GM12878 (cell line): ENCODE results near the gene LRIT3. TPM values are rescaled to one million over a fixed set of nuclear protein-coding genes. Genes with fewer than 3 reads are reported as not detected.

ENCODE experiments used
- ATAC-seq: fragments of 200-7000 bp; cut with Tn5 transposase; 3 replicates; pipeline ENCODE4 v1.9.1; 2020; ENCODE audit warnings: mild to moderate bottlenecking, moderate library complexity
- BruUV-seq: library from RNA; stranded (reverse); fragments of 400-500 nt; replicated peaks from 2 replicates; lab custom pipeline; 2021; lab: Mats Ljungman, UMichigan
- CTCF ChIA-PET: fragments of 300-600 bp; sonication (Branson Sonifier 250); formaldehyde crosslinking; extraction: SDS; loops from one replicate; lab custom pipeline; 2021; ENCODE audit warnings: inconsistent platforms; lab: Yijun Ruan, JAX
- POLR2A ChIA-PET: fragments of 350-600 bp; formaldehyde crosslinking; extraction: SDS; loops from one replicate; lab custom pipeline; 2021; ENCODE audit warnings: inconsistent platforms; lab: Charles Lee
- RAD21 ChIA-PET: fragments of 300-600 bp; sonication (Branson Sonifier 250); formaldehyde crosslinking; loops from one replicate; lab custom pipeline; 2023; ENCODE audit warnings: antibody characterized with exemption; ENCODE audit not compliant: unreplicated experiment; lab: Charles Lee
- SMC1A ChIA-PET: fragments of 300-600 bp; sonication (Branson Sonifier 250); formaldehyde crosslinking; loops from one replicate; lab custom pipeline; 2023; ENCODE audit not compliant: unreplicated experiment, uncharacterized antibody; lab: Charles Lee
- DNase-seq: peaks from one replicate; pipeline ENCODE4 v3.0.0-alpha.2; 2011; ENCODE audit warnings: low read depth, low spot score
- FAIRE-seq: peaks from 3 replicates; lab custom pipeline; 2011; peaks lifted over from hg19 to GRCh38; lab: Jason Lieb, UNC
- H2AFZ ChIP-seq: 2 replicates; pipeline ENCODE4 v1.6.0; 2011; ENCODE audit warnings: low read depth, low read length, control low read depth; ENCODE audit not compliant: control insufficient read depth
- H3K27ac ChIP-seq: 2 replicates; pipeline ENCODE4 v1.5.1; 2011; ENCODE audit warnings: control low read depth; ENCODE audit not compliant: control insufficient read depth, insufficient read depth
- H3K27me3 ChIP-seq, 2 experiments: replicated peaks in 1 of 2; 2 replicates each; pipeline versions ENCODE4 v1.6.0 to v1.6.1; 2011; ENCODE audit warnings: low read length in 1 of 2; ENCODE audit not compliant: control insufficient read depth in 2 of 2, insufficient read depth in 2 of 2
- H3K36me3 ChIP-seq, 2 experiments: 2 replicates each; pipeline ENCODE4 v1.5.1; 2011; ENCODE audit warnings: low read length in 1 of 2; ENCODE audit not compliant: control insufficient read depth in 2 of 2, insufficient read depth in 2 of 2
- H3K4me1 ChIP-seq: 2 replicates; pipeline ENCODE4 v1.6.1; 2011; ENCODE audit warnings: mild to moderate bottlenecking, low read length, moderate library complexity, mixed read lengths; ENCODE audit not compliant: control insufficient read depth, insufficient read depth
- H3K4me2 ChIP-seq: 2 replicates; pipeline ENCODE4 v1.6.0; 2011; ENCODE audit warnings: control low read depth; ENCODE audit not compliant: control insufficient read depth, insufficient read depth
- H3K4me3 ChIP-seq: fragments of 200-600 bp; sonication (generic); 2 replicates; pipeline ENCODE4 v1.5.1; 2016
- H3K79me2 ChIP-seq: 2 replicates; pipeline ENCODE4 v1.6.0; 2011; ENCODE audit warnings: low read length; ENCODE audit not compliant: control insufficient read depth, insufficient read depth
- H3K9ac ChIP-seq: 2 replicates; pipeline ENCODE4 v1.8.0; 2011; ENCODE audit warnings: low read length, control low read depth, mixed read lengths; ENCODE audit not compliant: control insufficient read depth, insufficient read depth
- H3K9me3 ChIP-seq: replicated peaks from 3 replicates; pipeline ENCODE4 v1.5.1; 2011; ENCODE audit warnings: mild to moderate bottlenecking, low read length; ENCODE audit not compliant: control insufficient read depth, insufficient read depth
- H4K20me1 ChIP-seq: 2 replicates; pipeline ENCODE4 v1.6.0; 2011; ENCODE audit not compliant: control insufficient read depth, insufficient read depth
- BACH1 ChIP-seq: fragments of 450-650 bp; IDR thresholded peaks from 2 replicates; pipeline ENCODE4 v1.6.1; 2017; ENCODE audit warnings: mild to moderate bottlenecking, borderline replicate concordance
- HDGF ChIP-seq: fragments of 450-650 bp; IDR thresholded peaks from 2 replicates; pipeline ENCODE4 v1.6.1; 2016; ENCODE audit warnings: antibody characterized with exemption
- IKZF2 ChIP-seq, 2 experiments: fragments of 450-650 bp; IDR thresholded peaks; 2 replicates each; pipeline ENCODE4 v1.6.1; 2017; ENCODE audit warnings: mild to moderate bottlenecking in 2 of 2, moderate library complexity in 2 of 2
- IRF4 ChIP-seq: IDR thresholded peaks from 2 replicates; pipeline ENCODE4 v1.6.1; 2011; ENCODE audit warnings: low read depth, low read length
- JUNB ChIP-seq: IDR thresholded peaks from 2 replicates; pipeline ENCODE4 v1.6.1; 2016; ENCODE audit warnings: antibody characterized with exemption, mild to moderate bottlenecking
- LARP7 ChIP-seq: fragments of 450-650 bp; IDR thresholded peaks from 2 replicates; pipeline ENCODE4 v1.6.1; 2017; ENCODE audit warnings: mild to moderate bottlenecking
- MTA2 ChIP-seq: fragments of 450-650 bp; IDR thresholded peaks from 2 replicates; pipeline ENCODE4 v1.6.1; 2016; ENCODE audit warnings: low read depth, mild to moderate bottlenecking, moderate library complexity
- NR2F1 ChIP-seq: fragments of 450-650 bp; conservative IDR thresholded peaks from 2 replicates; pipeline ENCODE4 v1.6.1; 2017; ENCODE audit warnings: mild to moderate bottlenecking
- TAF1 ChIP-seq: IDR thresholded peaks from 2 replicates; pipeline ENCODE4 v1.6.1; 2011; ENCODE audit warnings: mild to moderate bottlenecking, low read depth, low read length, borderline replicate concordance
- ZBED1 ChIP-seq: IDR thresholded peaks from 2 replicates; pipeline ENCODE4 v1.6.1; 2016; ENCODE audit warnings: borderline replicate concordance
- ZNF384 ChIP-seq: IDR thresholded peaks from 2 replicates; pipeline ENCODE4 v1.6.1; 2012; ENCODE audit warnings: low read depth, mild to moderate bottlenecking, low read length, improper control_type of control experiment, borderline replicate concordance
- ZNF592 ChIP-seq: fragments of 450-650 bp; IDR thresholded peaks from 2 replicates; pipeline ENCODE4 v1.6.1; 2017; ENCODE audit warnings: mild to moderate bottlenecking, moderate library complexity
- WGBS: methylation state at CpG from one replicate; pipeline ENCODE4 v1.1.6; 2016; ENCODE audit warnings: low lambda C conversion rate; ENCODE audit not compliant: insufficient replicate concordance, insufficient coverage; ENCODE audit errors: missing lambda C conversion rate; 5-methylcytosine and 5-hydroxymethylcytosine counted together
- in situ Hi-C: fragments of 300-500 bp; cut with MboI; formaldehyde crosslinking; loops from 9 replicates; pipeline ENCODE4 v1.14.3; 2018; ENCODE audit warnings: mixed read lengths
- intact Hi-C: fragments of 100-400 bp; cut with micrococcal nuclease; formaldehyde crosslinking; loops from one replicate; pipeline ENCODE4 v1.14.2; 2022; ENCODE audit not compliant: unreplicated experiment
- polyA plus RNA-seq, 11 experiments: library from polyadenylated mRNA; depleted of rRNA in 4 of 11; unstranded in 6 of 11; stranded (reverse) in 5 of 11; fragments of >200 nt; fragmentation: Nextera tagmentation in 4 of 11; fragmentation: Illumina TruSeq in 1 of 11; extraction: Ambion mirVana in 4 of 11; extraction: Trizol in 1 of 11; gene quantifications; 1 replicate in 1 of 11; 2 replicates in 10 of 11; pipeline versions ENCODE4 v1.2.1 to v1.2.3, GENCODE V29; 2011 to 2016; ENCODE audit warnings: inconsistent platforms in 2 of 11, missing spikeins in 2 of 11, low read depth in 1 of 11
- total RNA-seq, 4 experiments: library from RNA; depleted of rRNA in 3 of 4; stranded (reverse); fragments of >200 nt in 3 of 4; fragmentation: Illumina TruSeq in 1 of 4; extraction: Trizol in 1 of 4; gene quantifications; 2 replicates each; pipeline versions ENCODE4 v1.2.1 to v1.2.3, GENCODE V29; 2013 to 2021
- TF ChIP-seq, protein P1 (sequence below): fragments of 450-650 bp; IDR thresholded peaks from 2 replicates; pipeline ENCODE4 v1.6.1; 2017; ENCODE audit warnings: mild to moderate bottlenecking, moderate library complexity
- TF ChIP-seq, protein P2 (sequence below): IDR thresholded peaks from 2 replicates; pipeline ENCODE4 v1.6.1; 2012; ENCODE audit warnings: low read depth, low read length, improper control_type of control experiment

The LRIT3 gene
- total and polyA plus RNA-seq, 10 of the 15 experiments (the other 5 are each of a cell fraction or from before 2014, with no cell fraction given), result 0.04 to 0.20 (median 0.10) TPM; not detected in 6

GRCh38 chr4:109902559-109903251 lies 54.8 kb downstream of the LRIT3 start (continued):
- TF ChIP-seq TAF1 (no peak), ZNF384 (no peak), MTA2 (no peak), HDGF (no peak)
- TF ChIP-seq, protein P1, sequence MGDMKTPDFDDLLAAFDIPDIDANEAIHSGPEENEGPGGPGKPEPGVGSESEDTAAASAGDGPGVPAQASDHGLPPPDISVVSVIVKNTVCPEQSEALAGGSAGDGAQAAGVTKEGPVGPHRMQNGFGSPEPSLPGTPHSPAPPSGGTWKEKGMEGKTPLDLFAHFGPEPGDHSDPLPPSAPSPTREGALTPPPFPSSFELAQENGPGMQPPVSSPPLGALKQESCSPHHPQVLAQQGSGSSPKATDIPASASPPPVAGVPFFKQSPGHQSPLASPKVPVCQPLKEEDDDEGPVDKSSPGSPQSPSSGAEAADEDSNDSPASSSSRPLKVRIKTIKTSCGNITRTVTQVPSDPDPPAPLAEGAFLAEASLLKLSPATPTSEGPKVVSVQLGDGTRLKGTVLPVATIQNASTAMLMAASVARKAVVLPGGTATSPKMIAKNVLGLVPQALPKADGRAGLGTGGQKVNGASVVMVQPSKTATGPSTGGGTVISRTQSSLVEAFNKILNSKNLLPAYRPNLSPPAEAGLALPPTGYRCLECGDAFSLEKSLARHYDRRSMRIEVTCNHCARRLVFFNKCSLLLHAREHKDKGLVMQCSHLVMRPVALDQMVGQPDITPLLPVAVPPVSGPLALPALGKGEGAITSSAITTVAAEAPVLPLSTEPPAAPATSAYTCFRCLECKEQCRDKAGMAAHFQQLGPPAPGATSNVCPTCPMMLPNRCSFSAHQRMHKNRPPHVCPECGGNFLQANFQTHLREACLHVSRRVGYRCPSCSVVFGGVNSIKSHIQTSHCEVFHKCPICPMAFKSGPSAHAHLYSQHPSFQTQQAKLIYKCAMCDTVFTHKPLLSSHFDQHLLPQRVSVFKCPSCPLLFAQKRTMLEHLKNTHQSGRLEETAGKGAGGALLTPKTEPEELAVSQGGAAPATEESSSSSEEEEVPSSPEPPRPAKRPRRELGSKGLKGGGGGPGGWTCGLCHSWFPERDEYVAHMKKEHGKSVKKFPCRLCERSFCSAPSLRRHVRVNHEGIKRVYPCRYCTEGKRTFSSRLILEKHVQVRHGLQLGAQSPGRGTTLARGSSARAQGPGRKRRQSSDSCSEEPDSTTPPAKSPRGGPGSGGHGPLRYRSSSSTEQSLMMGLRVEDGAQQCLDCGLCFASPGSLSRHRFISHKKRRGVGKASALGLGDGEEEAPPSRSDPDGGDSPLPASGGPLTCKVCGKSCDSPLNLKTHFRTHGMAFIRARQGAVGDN, result no peak
- TF ChIP-seq, protein P2, sequence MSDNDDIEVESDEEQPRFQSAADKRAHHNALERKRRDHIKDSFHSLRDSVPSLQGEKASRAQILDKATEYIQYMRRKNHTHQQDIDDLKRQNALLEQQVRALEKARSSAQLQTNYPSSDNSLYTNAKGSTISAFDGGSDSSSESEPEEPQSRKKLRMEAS, result no peak

DNA sequence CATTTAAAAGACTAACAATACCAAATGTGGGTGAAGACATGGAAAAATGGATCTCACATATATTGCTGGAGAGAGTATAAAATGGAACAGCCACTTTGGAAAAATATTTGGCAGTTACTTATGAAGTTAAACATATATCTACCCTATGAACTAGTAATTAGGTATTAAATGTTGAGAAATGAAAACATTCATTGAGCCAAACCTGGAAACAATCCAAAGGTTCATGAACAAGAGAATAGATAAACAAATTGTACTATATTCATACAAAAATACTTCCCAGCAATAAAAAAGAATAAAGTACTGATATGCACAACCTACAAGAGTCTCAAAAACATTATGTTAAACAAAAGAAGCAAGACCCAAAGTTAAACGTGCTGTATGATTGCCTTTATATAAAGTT lies 60.8 kb downstream of the LRIT3 start:
- Histone ChIP-seq H3K36me3 (no peaks in the 10 kb centered on the region), H3K4me2 (no peak overlapping the region), H4K20me1 (no peaks in the 10 kb centered on the region), H3K4me1 (no peaks in the 10 kb centered on the region), H3K79me2 (no peaks in the 10 kb centered on the region), H3K4me3 (no peak overlapping the region), H2AFZ (no peak overlapping the region)
- DNase-seq (no peak), ATAC-seq (no peak)
- ChIA-PET POLR2A (no interaction called here), CTCF (no interaction called here)
- WGBS, result 84% methylated on average over 1 of the region's 1 CpG
- intact Hi-C loops, result no loop called here
- TF ChIP-seq IRF4 (no peak), LARP7 (no peak), BACH1 (no peak), IKZF2 (IDR thresholded peaks at IDR 0.05) (no peak), ZNF592 (no peak), NR2F1 (no peak), ZNF384 (no peak), MTA2 (no peak), JUNB (no peak), ZBED1 (no peak)
- TF ChIP-seq, all 136 proteins: peak for 0
- ChIA-PET RAD21 (no interaction called here), SMC1A (no interaction called here)
- H3K27ac ChIP-seq, result no peak overlapping the region
- no TSS peak for BruUV-seq
- in situ Hi-C loops, result no loop called here
- FAIRE-seq, result no peak
- H3K9ac ChIP-seq, result no peak overlapping the region
- peaks cover 0 to 2% of the 10 kb centered on the region in 2 experiments; a peak in 1 of 4 replicates for H3K27me3 ChIP-seq
- H3K9me3 ChIP-seq, result no peaks in the 10 kb centered on the region
